ENCODE measurements around the gene AGBL1.

AGBL1 gene

DNA sequence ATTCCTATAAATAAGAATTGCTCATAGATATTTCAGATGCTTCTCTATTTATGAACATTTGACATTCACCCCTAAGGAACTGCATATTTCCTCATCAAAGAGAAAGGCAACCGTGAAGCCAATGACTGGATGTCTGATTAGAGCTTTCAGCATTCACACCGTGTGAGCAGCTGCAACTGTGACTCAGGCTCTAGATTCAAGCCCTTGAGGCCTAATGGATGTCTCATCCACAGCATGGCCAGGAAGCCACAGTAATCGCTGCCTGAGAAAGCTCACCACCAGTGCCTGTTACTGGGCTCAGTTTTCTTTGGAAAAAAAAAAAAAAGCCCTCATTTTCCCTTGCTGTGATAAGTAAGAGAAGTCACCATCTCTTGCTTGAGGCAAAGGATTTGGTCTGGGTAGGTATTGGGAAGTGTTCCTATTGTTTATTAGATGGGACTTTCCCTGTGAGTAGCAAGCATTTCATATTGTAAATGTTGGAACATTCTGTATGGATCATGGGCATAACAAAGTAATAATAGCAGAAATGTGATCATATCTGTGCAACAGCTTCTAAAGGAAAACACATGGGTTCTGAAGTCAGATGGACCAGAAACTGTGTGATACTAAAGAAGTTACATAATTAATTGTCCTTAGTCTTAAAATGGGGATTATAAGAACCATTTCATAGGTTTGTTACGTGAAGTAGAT lies 783.7 kb downstream of the AGBL1 start:
- peak; percentile 0 for DNase-seq (ENCODE audit: low read depth)
- no peak overlapping the region for H3K4me3 ChIP-seq (ENCODE audit: control insufficient read depth, low read depth, low read length)
- TF ChIP-seq, protein P1, sequence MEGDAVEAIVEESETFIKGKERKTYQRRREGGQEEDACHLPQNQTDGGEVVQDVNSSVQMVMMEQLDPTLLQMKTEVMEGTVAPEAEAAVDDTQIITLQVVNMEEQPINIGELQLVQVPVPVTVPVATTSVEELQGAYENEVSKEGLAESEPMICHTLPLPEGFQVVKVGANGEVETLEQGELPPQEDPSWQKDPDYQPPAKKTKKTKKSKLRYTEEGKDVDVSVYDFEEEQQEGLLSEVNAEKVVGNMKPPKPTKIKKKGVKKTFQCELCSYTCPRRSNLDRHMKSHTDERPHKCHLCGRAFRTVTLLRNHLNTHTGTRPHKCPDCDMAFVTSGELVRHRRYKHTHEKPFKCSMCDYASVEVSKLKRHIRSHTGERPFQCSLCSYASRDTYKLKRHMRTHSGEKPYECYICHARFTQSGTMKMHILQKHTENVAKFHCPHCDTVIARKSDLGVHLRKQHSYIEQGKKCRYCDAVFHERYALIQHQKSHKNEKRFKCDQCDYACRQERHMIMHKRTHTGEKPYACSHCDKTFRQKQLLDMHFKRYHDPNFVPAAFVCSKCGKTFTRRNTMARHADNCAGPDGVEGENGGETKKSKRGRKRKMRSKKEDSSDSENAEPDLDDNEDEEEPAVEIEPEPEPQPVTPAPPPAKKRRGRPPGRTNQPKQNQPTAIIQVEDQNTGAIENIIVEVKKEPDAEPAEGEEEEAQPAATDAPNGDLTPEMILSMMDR (conservative IDR thresholded peaks at IDR 0.05; ENCODE audit: control insufficient read depth, insufficient read depth, low read depth, low read length) = no peak

DNA sequence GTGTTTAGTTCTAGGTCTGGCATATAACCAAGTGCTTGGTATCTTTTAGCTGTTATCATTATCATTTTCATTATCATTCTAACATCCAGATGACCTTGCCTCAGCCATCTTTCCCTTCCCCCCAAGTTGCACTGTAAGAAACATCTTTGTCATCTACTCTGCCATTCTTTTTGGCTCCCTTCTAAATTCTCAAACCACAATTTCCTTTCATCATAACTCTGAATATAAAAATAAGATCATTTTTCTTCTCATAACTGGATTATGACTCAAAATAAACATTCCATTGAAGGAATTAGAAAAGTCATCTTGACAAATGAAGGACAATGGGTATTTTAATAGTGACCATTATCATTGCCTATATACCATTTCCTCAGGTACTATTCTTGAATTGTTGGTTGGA lies 786.2 kb downstream of the AGBL1 start:
- TF ChIP-seq, protein P1 (conservative IDR thresholded peaks at IDR 0.05; ENCODE audit: control insufficient read depth, insufficient read depth, low read depth, low read length) = no peak
- H3K4me3 ChIP-seq (ENCODE audit: control insufficient read depth, low read depth, low read length) = no peak overlapping the region
- no peak for DNase-seq (ENCODE audit: low read depth)

DNA sequence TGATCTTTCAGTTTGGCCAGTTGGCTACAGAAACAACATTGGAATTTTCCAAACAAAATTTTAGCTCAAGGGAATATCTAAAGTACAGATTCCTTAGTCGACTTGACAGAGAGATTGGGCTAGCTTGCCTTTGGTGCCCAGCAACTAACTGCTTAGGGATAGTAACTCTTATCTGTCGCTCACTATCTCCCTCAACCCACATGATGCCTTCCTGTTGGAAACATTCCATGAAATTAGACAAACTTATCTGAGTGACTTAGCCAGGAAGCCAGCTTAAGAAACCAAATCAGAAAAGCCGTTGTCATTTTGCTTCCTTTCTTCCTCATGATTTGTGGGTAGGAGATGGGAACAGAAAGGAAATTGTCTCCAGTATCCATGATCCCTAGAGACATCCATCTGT lies 791.2 kb downstream of the AGBL1 start:
- no peak overlapping the region for H3K4me3 ChIP-seq (ENCODE audit: control insufficient read depth, low read depth, low read length)
- DNase-seq (ENCODE audit: low read depth) = no peak
- TF ChIP-seq, protein P1 (conservative IDR thresholded peaks at IDR 0.05; ENCODE audit: control insufficient read depth, insufficient read depth, low read depth, low read length) = no peak

DNA sequence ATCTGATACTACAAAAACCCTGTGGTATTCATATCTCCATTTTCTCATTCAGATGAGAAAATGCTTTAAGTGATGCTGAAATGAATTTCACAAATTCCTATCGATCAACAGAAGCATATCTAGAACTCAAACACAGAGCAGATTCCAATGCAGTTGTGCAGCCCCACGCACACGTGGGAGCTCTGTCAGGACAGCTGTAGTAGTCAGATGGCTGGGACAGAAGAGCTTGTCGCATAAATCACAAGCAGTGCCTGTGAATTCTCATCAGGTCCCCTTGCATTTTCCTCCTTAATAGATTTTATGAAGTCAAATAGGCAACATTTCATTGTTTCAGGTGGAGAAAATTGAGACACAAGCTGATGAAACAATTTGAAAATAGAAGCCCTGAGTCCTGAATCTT lies 792.3 kb downstream of the AGBL1 start:
- TF ChIP-seq, protein P1 (conservative IDR thresholded peaks at IDR 0.05; ENCODE audit: control insufficient read depth, insufficient read depth, low read depth, low read length) = no peak
- DNase-seq (ENCODE audit: low read depth) = no peak
- no peak overlapping the region for H3K4me3 ChIP-seq (ENCODE audit: control insufficient read depth, low read depth, low read length)

DNA sequence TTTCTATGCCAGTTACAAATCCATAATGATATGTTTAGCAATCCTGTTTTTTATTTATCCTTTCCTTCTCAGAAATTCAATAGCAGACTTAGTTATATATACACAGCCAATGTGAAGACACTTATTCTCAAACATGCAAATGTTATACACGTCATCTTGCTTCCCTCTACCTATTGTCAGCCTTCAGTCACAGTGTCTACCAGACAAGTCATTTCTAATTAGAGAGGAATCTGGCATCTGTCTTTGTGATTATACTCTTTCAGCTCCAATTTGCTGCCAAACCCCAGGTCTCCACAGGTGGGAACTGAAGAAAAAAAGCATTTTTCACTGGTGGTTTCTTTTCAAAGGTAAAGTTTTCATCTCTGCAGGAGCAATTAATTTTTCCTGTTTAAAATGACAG lies 793.1 kb downstream of the AGBL1 start:
- DNase-seq (ENCODE audit: low read depth) = no peak
- TF ChIP-seq, protein P1 (conservative IDR thresholded peaks at IDR 0.05; ENCODE audit: control insufficient read depth, insufficient read depth, low read depth, low read length) = no peak
- no peak overlapping the region for H3K4me3 ChIP-seq (ENCODE audit: control insufficient read depth, low read depth, low read length)

DNA sequence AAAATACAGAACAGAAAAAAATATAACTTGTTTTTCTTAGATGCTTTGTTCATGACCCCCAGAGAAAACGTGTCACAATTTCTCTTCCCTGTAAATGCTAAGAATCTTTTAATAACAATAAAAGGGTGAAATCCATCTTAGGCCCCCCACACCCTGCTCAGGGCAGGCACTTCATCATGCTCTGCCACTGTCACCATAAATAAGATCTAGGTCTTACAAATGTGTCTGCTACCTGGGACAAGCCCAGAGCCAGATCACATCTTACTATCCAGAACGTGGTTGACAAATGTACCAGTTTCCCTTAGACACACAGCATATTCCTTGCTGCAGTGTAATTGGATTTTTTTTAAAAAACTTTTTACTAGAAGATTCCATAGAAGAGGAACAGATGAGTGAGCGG lies 795.4 kb downstream of the AGBL1 start:
- H3K4me3 ChIP-seq (ENCODE audit: control insufficient read depth, low read depth, low read length) = no peak overlapping the region
- no peak for DNase-seq (ENCODE audit: low read depth)
- TF ChIP-seq, protein P1 (conservative IDR thresholded peaks at IDR 0.05; ENCODE audit: control insufficient read depth, insufficient read depth, low read depth, low read length) = no peak

All from fibroblast of mammary gland (primary cell).